Peyer's patch (tissue), 4 donors: ENCODE results near the gene FSHB. TPM values are rescaled to one million over a fixed set of nuclear protein-coding genes. Genes with fewer than 3 reads are reported as not detected.

Source experiments
- DNase-seq, 3 donors: peaks; one replicate each; pipeline ENCODE4 v3.0.0-alpha.2; 2017 to 2019
- H3K27ac ChIP-seq, 4 donors: fragments of 200-600 bp; sonication (generic); one replicate each; pipeline ENCODE4 v1.5.1; 2016 to 2019
- H3K27me3 ChIP-seq, 2 donors: fragments of 200-600 bp; sonication (generic); one replicate each; pipeline ENCODE4 v1.5.1; 2019
- H3K36me3 ChIP-seq, 3 donors: fragments of 200-600 bp; sonication (generic); one replicate each; pipeline ENCODE4 v1.5.1; 2016 to 2019
- H3K4me1 ChIP-seq, 4 donors: fragments of 200-600 bp; sonication (generic); one replicate each; pipeline ENCODE4 v1.5.1; 2016 to 2019
- H3K4me3 ChIP-seq, 4 donors: fragments of 200-600 bp; sonication (generic); 1 replicate in 3 of 4; 2 replicates in 1 of 4; pipeline ENCODE4 v1.5.1; 2016 to 2019; ENCODE audit warnings: mild to moderate bottlenecking in 1 of 4
- H3K9me3 ChIP-seq, 4 donors: fragments of 200-600 bp; sonication (generic); one replicate each; pipeline ENCODE4 v1.5.1; 2016 to 2019; ENCODE audit warnings: mild to moderate bottlenecking in 1 of 4
- CTCF ChIP-seq, 6 experiments: fragments of 450-650 bp in 4 of 6; fragments of 200-600 bp in 2 of 6; sonication (generic) in 1 of 6; IDR thresholded peaks; one replicate each; pipeline ENCODE4 v1.5.1; 2017 to 2019; ENCODE audit warnings: antibody characterized with exemption in 6 of 6, mild to moderate bottlenecking in 3 of 6, moderate library complexity in 1 of 6
- POLR2A ChIP-seq, 2 donors: fragments of 450-650 bp; IDR thresholded peaks; one replicate each; pipeline ENCODE4 v1.5.1; 2017; ENCODE audit warnings: antibody characterized with exemption in 2 of 2, mild to moderate bottlenecking in 2 of 2, moderate library complexity in 2 of 2
- total RNA-seq, 4 donors: library from RNA; depleted of rRNA; stranded (reverse); fragments of >200 nt; gene quantifications; one replicate each; pipeline ENCODE4 v1.1.0, GENCODE V29; 2016

The FSHB gene
- total RNA-seq, 4 donors from 2014 or later, result not detected

- no peak overlapping the region for H3K27ac ChIP-seq
- DNase-seq, result no peak
Observed at GRCh38 chr11:30203850-30204249, 27.0 kb upstream of the FSHB start.

GRCh38 chr11:30206249-30206996 lies 24.4 kb upstream of the FSHB start:
- TF ChIP-seq POLR2A (IDR thresholded peaks at IDR 0.05), result no peak
- no peak for TF ChIP-seq CTCF (IDR thresholded peaks at IDR 0.05)
- H3K27me3 ChIP-seq, result no peaks in the 10 kb centered on the region
- no peaks in the 10 kb centered on the region for H3K9me3 ChIP-seq
- H3K4me3 ChIP-seq, result no peak overlapping the region
- no peaks in the 10 kb centered on the region for H3K36me3 ChIP-seq
- peak overlapping the region in 2 of 4 donors; percentile 6 to 7 for H3K27ac ChIP-seq
- DNase-seq, result no peak
- no peaks in the 10 kb centered on the region for H3K4me1 ChIP-seq

More at GRCh38 chr11:30203850-30204249, 27.0 kb upstream of the FSHB start:
- H3K9me3 ChIP-seq, result no peaks in the 10 kb centered on the region
- no peak overlapping the region for H3K4me3 ChIP-seq
- H3K27me3 ChIP-seq, result no peaks in the 10 kb centered on the region
- H3K4me1 ChIP-seq, result no peaks in the 10 kb centered on the region
- TF ChIP-seq CTCF (IDR thresholded peaks at IDR 0.05) (no peak), POLR2A (IDR thresholded peaks at IDR 0.05) (no peak)
- H3K36me3 ChIP-seq, result no peaks in the 10 kb centered on the region

- H3K4me3 ChIP-seq, result no peak overlapping the region
- H3K27ac ChIP-seq, result no peak overlapping the region
- no peaks in the 10 kb centered on the region for H3K4me1 ChIP-seq
- H3K27me3 ChIP-seq, result no peaks in the 10 kb centered on the region
- H3K36me3 ChIP-seq, result no peaks in the 10 kb centered on the region
- DNase-seq, result no peak
- H3K9me3 ChIP-seq, result no peaks in the 10 kb centered on the region
- TF ChIP-seq CTCF (IDR thresholded peaks at IDR 0.05) (no peak), POLR2A (IDR thresholded peaks at IDR 0.05) (no peak)
Observed at GRCh38 chr11:30210357-30210756, 20.5 kb upstream of the FSHB start.

- TF ChIP-seq CTCF (IDR thresholded peaks at IDR 0.05) (no peak), POLR2A (IDR thresholded peaks at IDR 0.05) (no peak)
- DNase-seq, result no peak
- no peaks in the 10 kb centered on the region for H3K27me3 ChIP-seq
- no peaks in the 10 kb centered on the region for H3K9me3 ChIP-seq
- H3K4me3 ChIP-seq, result no peak overlapping the region
- H3K27ac ChIP-seq, result no peak overlapping the region
- no peaks in the 10 kb centered on the region for H3K36me3 ChIP-seq
- no peaks in the 10 kb centered on the region for H3K4me1 ChIP-seq
Observed at GRCh38 chr11:30216534-30216933, 14.3 kb upstream of the FSHB start.

- no peaks in the 10 kb centered on the region for H3K4me1 ChIP-seq
- DNase-seq, result no peak
- no peaks in the 10 kb centered on the region for H3K27me3 ChIP-seq
- H3K9me3 ChIP-seq, result no peaks in the 10 kb centered on the region
- no peak overlapping the region for H3K27ac ChIP-seq
- H3K4me3 ChIP-seq, result no peak overlapping the region
- no peak for TF ChIP-seq POLR2A (IDR thresholded peaks at IDR 0.05)
- TF ChIP-seq CTCF (IDR thresholded peaks at IDR 0.05), result no peak
- no peaks in the 10 kb centered on the region for H3K36me3 ChIP-seq
Observed at GRCh38 chr11:30218278-30218677, 12.5 kb upstream of the FSHB start.
